Uterus (tissue), 4 donors: ENCODE data around the gene TLE1. TPM values are rescaled to one million over a fixed set of nuclear protein-coding genes. Genes with fewer than 3 reads are reported as not detected.
"Not testable (repeated sequence)": the region's sequence is repeated elsewhere in the genome, so short reads cannot be mapped to it uniquely, and the experiment has no call there.

Experiments used
- DNase-seq, 2 donors: peaks; one replicate each; pipeline ENCODE4 v3.0.0-alpha.2; 2019 to 2020
- H3K27ac ChIP-seq, 2 donors: fragments of 200-600 bp; sonication (generic); 1 replicate in 1 of 2; 2 replicates in 1 of 2; pipeline ENCODE4 v1.5.1; 2016 to 2018
- H3K27me3 ChIP-seq, 2 donors: fragments of 200-600 bp; sonication (generic); one replicate each; pipeline ENCODE4 v1.5.1; 2018 to 2019; ENCODE audit warnings: control low read depth in 1 of 2
- H3K36me3 ChIP-seq, 2 donors: fragments of 200-600 bp; sonication (generic); one replicate each; pipeline ENCODE4 v1.5.1; 2019; ENCODE audit warnings: control low read depth in 1 of 2
- H3K4me1 ChIP-seq, 2 donors: fragments of 200-600 bp; sonication (generic); one replicate each; pipeline ENCODE4 v1.5.1; 2018 to 2019; ENCODE audit warnings: control low read depth in 1 of 2
- H3K4me3 ChIP-seq, 2 donors: fragments of 200-600 bp; sonication (generic); 1 replicate in 1 of 2; 2 replicates in 1 of 2; pipeline ENCODE4 v1.5.1; 2018 to 2019; ENCODE audit warnings: mild to moderate bottlenecking in 1 of 2
- H3K9me3 ChIP-seq, 2 donors: fragments of 200-600 bp; sonication (generic); one replicate each; pipeline ENCODE4 v1.5.1; 2019; ENCODE audit warnings: control low read depth in 1 of 2
- POLR2A ChIP-seq, 2 donors: fragments of 450-650 bp; IDR thresholded peaks; one replicate each; pipeline ENCODE4 v1.6.1; 2016; ENCODE audit warnings: antibody characterized with exemption in 2 of 2, mild to moderate bottlenecking in 1 of 2, moderate library complexity in 1 of 2
- intact Hi-C: fragments of 100-400 bp; cut with DNase I; formaldehyde crosslinking; loops from one replicate; pipeline ENCODE4 v1.15.1; 2023; ENCODE audit warnings: low total_unique reads
- total RNA-seq, 4 donors: library from RNA; depleted of rRNA in 3 of 4; stranded (reverse); fragments of >200 nt in 3 of 4; gene quantifications; one replicate each; pipeline versions ENCODE4 v1.1.0 to v1.2.4, GENCODE V29; 2014 to 2023
- TF ChIP-seq, protein P1 (sequence below), 4 experiments: fragments of 200-600 bp in 2 of 4; fragments of 450-650 bp in 2 of 4; sonication (generic) in 2 of 4; IDR thresholded peaks; one replicate each; pipeline ENCODE4 v1.5.1; 2016 to 2019; ENCODE audit warnings: antibody characterized with exemption in 4 of 4, mild to moderate bottlenecking in 2 of 4, moderate library complexity in 1 of 4
- donor health status: DM: yes; HTN: yes; CAD: no.

TLE1 gene
- total RNA-seq, result 100 to 1,000 TPM in 1 of 4 donors, 10 to 100 TPM in 3; 31.0 to 124 (median 62.6) TPM

DNA sequence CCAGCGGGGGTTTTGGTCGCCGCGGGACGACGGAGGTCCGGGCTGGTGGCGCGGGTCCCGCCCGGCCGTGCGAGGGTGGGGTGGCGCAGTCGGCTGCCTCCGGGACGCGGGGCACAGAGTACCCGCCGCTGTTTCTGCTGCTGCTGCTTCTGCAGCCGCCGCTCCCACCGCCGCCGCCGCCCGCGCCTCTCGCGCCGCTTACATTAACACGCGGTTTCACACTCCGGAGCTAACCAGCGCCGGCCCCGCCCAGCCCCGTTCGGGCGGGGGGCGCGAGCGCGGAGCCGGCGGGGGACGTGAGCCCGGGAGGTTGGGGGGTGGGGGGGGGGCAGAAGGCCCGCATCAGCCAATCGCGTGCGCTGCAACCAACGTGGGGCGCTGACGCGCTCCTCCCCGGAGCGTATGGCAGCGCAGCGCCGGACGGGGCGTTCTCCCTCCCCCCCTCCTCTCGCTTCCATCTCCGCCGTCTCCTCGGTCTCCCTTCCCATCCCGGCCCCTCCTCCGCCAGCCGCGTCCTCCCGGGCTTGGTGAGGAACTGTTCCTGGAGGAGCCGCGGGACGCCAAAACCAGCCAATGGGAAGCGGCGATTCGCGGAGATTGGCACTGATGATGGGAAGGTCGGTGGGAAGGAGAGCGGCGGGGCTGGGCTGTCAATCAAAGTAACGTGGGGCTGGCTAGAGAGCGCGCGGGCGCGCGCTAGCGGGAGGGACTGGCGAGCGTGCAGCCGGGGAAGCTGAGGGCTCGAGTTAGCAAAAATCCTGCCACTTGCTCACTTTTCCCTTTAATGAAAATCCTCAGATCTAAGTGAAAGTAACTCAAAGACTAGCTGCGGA, at the start of gene TLE1:
Gene TLE1 (minus strand): TSS at position 205 of the 833 bp plus-strand sequence. CDS start 1,307 bp downstream, outside the sequence.
- Histone ChIP-seq H3K4me1 (no peaks in the 10 kb centered on the region), H3K27ac (peak within 1 kb of the TSS; percentile 89 to 93), H3K27me3 (no peaks in the 10 kb centered on the region), H3K36me3 (no peaks in the 10 kb centered on the region), H3K4me3 (peak within 1 kb of the TSS; percentile 81 to 94), H3K9me3 (no peaks in the 10 kb centered on the region)
- intact Hi-C loops, result no loop called here
- TF ChIP-seq POLR2A (IDR thresholded peaks at IDR 0.05), result peak; percentile 91
- TF ChIP-seq, protein P1, sequence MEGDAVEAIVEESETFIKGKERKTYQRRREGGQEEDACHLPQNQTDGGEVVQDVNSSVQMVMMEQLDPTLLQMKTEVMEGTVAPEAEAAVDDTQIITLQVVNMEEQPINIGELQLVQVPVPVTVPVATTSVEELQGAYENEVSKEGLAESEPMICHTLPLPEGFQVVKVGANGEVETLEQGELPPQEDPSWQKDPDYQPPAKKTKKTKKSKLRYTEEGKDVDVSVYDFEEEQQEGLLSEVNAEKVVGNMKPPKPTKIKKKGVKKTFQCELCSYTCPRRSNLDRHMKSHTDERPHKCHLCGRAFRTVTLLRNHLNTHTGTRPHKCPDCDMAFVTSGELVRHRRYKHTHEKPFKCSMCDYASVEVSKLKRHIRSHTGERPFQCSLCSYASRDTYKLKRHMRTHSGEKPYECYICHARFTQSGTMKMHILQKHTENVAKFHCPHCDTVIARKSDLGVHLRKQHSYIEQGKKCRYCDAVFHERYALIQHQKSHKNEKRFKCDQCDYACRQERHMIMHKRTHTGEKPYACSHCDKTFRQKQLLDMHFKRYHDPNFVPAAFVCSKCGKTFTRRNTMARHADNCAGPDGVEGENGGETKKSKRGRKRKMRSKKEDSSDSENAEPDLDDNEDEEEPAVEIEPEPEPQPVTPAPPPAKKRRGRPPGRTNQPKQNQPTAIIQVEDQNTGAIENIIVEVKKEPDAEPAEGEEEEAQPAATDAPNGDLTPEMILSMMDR (IDR thresholded peaks at IDR 0.05), result no peak
- DNase-seq, result peak; percentile 99 to 100

DNA sequence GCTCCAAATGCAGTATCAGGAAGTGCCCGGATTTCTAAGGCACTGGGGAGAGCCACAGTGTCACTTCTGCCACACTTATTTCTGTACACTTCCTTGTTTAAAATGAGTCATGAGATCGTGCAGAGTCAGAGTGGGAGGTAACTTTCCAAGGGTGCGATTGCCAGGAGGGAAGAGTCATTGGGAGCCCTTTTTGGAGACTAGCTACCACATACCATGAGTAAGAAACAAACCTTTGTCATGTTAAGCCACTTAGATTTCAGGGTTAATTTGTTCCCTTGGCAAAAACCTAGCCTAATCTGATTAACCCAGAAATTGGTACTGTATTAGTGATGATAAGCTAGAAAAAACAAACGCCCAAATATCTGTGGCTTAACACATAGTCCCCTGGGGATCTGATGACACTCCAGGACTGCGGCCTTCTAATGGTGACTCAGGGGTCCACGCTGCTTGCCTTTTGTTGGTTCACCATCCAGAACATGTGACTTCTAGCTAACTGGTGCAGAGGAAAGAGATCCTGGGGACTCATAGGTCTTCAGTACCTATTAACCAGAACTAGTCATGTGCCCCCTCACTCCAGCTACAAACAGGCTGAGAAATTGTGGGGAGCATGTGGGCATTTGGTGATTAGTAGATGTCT, 48.6 kb upstream of the TLE1 start:
- no peak for TF ChIP-seq POLR2A (IDR thresholded peaks at IDR 0.05)
- TF ChIP-seq, protein P1 (IDR thresholded peaks at IDR 0.05), result no peak
- Histone ChIP-seq H3K4me3 (no peak overlapping the region), H3K27me3 (no peaks in the 10 kb centered on the region), H3K9me3 (no peaks in the 10 kb centered on the region), H3K27ac (no peak overlapping the region), H3K4me1 (no peaks in the 10 kb centered on the region), H3K36me3 (no peaks in the 10 kb centered on the region)
- no peak for DNase-seq
- intact Hi-C loops, result no loop called here

DNA sequence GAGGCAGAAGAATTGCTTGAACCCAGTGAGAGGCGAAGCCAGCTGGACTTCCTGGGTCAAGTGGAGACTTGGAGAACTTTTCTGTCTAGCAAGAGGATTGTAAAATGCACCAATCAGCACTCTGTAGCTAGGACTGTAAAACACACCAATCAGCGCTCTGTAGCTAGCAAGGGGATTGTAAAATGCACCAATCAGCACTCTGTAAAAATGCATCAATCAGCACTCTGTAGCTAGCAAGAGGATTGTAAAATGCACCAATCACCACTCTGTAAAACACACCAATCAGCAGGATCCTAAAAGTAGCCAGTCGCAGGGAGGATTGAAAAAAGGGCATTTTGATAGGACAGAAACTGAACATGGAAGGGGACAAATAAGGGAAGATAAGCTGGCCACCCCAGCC, 41.2 kb upstream of the TLE1 start:
- DNase-seq, H3K4me1 ChIP-seq, intact Hi-C loops, H3K27ac ChIP-seq, H3K4me3 ChIP-seq, H3K36me3 ChIP-seq, H3K9me3 ChIP-seq, H3K27me3 ChIP-seq: not testable (repeated sequence)

DNA sequence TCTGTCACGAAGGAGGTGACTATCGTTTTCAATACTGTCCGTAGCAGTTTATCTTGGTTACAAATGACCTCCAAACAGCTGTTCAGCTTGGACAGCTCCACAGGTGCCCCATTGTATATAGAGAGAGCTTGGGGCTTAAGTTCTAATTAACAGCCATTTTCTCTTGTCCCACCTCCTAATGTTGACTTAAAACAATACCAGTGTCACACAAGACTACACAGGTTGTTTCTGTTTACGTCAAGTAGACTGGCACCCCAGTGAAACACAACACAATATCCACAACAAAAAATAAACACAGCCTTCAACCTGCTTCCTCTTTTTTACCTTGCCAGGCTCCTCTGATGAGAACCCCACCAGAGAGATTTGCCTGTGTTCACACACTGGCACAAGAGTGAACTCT, 39.8 kb upstream of the TLE1 start:
- Histone ChIP-seq H3K9me3 (no peaks in the 10 kb centered on the region), H3K4me1 (no peaks in the 10 kb centered on the region), H3K4me3 (no peak overlapping the region), H3K27ac (no peak overlapping the region), H3K36me3 (no peaks in the 10 kb centered on the region), H3K27me3 (no peaks in the 10 kb centered on the region)
- intact Hi-C loops, result no loop called here
- TF ChIP-seq POLR2A (IDR thresholded peaks at IDR 0.05), result no peak
- TF ChIP-seq, protein P1 (IDR thresholded peaks at IDR 0.05), result no peak
- DNase-seq, result no peak

DNA sequence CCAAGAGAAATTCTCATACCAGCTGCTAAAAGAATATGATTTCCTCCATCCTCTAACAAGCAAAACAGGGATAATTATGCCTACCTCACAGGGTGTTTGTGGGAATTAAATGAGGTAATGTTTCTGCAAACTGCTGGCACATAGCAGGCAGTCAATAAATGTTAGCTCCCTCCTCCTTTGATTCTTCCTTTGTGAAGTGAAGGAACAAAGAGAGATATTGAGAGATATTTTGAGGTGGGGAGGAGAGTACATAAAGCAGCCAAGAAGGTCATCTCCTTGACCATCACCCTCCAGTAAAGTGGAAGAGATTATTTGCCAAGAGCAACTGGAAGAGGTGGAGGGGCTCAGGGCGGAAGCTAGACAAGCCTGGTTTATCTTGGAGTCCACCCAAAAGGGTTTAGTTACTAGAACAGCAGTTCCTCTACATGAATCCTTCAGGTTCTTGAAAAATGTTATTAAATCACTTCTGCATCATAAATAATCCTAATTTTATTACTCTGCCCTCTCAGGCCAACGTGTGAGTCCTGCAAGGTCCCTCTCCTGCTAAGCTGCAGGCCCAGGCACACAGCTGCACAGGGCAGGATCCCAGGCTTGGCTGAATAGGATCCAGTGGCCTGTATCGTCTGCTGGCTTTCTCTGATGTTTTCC, 35.0 kb upstream of the TLE1 start:
- no peaks in the 10 kb centered on the region for H3K9me3 ChIP-seq
- peak overlapping the region; percentile 36 to 64 for H3K27ac ChIP-seq
- intact Hi-C loops, result no loop called here
- no peaks in the 10 kb centered on the region for H3K36me3 ChIP-seq
- no peaks in the 10 kb centered on the region for H3K4me1 ChIP-seq
- peak; percentile 60 to 68 for DNase-seq
- no peak for TF ChIP-seq POLR2A (IDR thresholded peaks at IDR 0.05)
- TF ChIP-seq, protein P1 (IDR thresholded peaks at IDR 0.05), result no peak
- no peaks in the 10 kb centered on the region for H3K27me3 ChIP-seq
- H3K4me3 ChIP-seq, result no peak overlapping the region
